T-helper 2 cell treated with Interferon-gamma antibody and Interleukin-4, amounts not matched to agents 5 μg/mL and 100 μg/mL, for 36 hours (primary cell): ENCODE results near the gene CYB5RL.
"Not testable (repeated sequence)": the region's sequence is repeated elsewhere in the genome, so short reads cannot be mapped to it uniquely, and the experiment has no call there.

Experiments used
- DNase-seq: peaks from one replicate; pipeline ENCODE4 v3.0.0; 2021; ENCODE audit warnings: low spot score
- H3K27ac Mint-ChIP-seq: one replicate; pipeline ENCODE4 v1.8.0; 2021; ENCODE audit warnings: mild to moderate bottlenecking, mixed read lengths
- H3K27me3 Mint-ChIP-seq: one replicate; pipeline ENCODE4 v1.8.0; 2021; ENCODE audit warnings: low read depth, mixed read lengths
- H3K36me3 Mint-ChIP-seq: one replicate; pipeline ENCODE4 v1.8.0; 2021; ENCODE audit warnings: low read depth, mixed read lengths
- H3K4me1 Mint-ChIP-seq: one replicate; pipeline ENCODE4 v1.8.0; 2021; ENCODE audit warnings: low read depth, mixed read lengths
- H3K4me3 Mint-ChIP-seq: one replicate; pipeline ENCODE4 v1.8.0; 2022; ENCODE audit warnings: mild to moderate bottlenecking, moderate library complexity, mixed read lengths
- H3K9me3 Mint-ChIP-seq: one replicate; pipeline ENCODE4 v1.8.0; 2021; ENCODE audit warnings: mixed read lengths

CYB5RL gene

GRCh38 chr1:54234284-54234683, 34.5 kb upstream of the CYB5RL start:
- H3K4me3 Mint-ChIP-seq = no peak overlapping the region
- H3K27me3 Mint-ChIP-seq = no peaks in the 10 kb centered on the region
- no peak for DNase-seq
- H3K36me3 Mint-ChIP-seq = peaks cover 34% of the 10 kb centered on the region
- peaks cover 21% of the 10 kb centered on the region for H3K4me1 Mint-ChIP-seq
- H3K27ac Mint-ChIP-seq = no peak overlapping the region
- H3K9me3 Mint-ChIP-seq = no peaks in the 10 kb centered on the region

GRCh38 chr1:54233196-54233595, 33.4 kb upstream of the CYB5RL start:
- Mint-ChIP-seq H3K36me3 (peaks cover 31% of the 10 kb centered on the region), H3K4me1 (peaks cover 26% of the 10 kb centered on the region)
- H3K27ac Mint-ChIP-seq, H3K27me3 Mint-ChIP-seq, H3K9me3 Mint-ChIP-seq, H3K4me3 Mint-ChIP-seq, DNase-seq: not testable (repeated sequence)

GRCh38 chr1:54230507-54231339, 30.9 kb upstream of the CYB5RL start:
- Mint-ChIP-seq H3K27me3 (no peaks in the 10 kb centered on the region), H3K4me1 (peaks cover 33% of the 10 kb centered on the region), H3K4me3 (peak overlapping the region; percentile 69), H3K27ac (peak overlapping the region; percentile 52), H3K9me3 (no peaks in the 10 kb centered on the region), H3K36me3 (peaks cover 22% of the 10 kb centered on the region)
- peak; percentile 79 for DNase-seq

GRCh38 chr1:54229281-54229891, 29.6 kb upstream of the CYB5RL start:
- peaks cover 30% of the 10 kb centered on the region for H3K4me1 Mint-ChIP-seq
- H3K36me3 Mint-ChIP-seq = peaks cover 22% of the 10 kb centered on the region
- no peaks in the 10 kb centered on the region for H3K9me3 Mint-ChIP-seq
- no peaks in the 10 kb centered on the region for H3K27me3 Mint-ChIP-seq
- H3K27ac Mint-ChIP-seq = peak overlapping the region; percentile 46
- H3K4me3 Mint-ChIP-seq = peak overlapping the region; percentile 81
- DNase-seq = peak; percentile 75

DNA sequence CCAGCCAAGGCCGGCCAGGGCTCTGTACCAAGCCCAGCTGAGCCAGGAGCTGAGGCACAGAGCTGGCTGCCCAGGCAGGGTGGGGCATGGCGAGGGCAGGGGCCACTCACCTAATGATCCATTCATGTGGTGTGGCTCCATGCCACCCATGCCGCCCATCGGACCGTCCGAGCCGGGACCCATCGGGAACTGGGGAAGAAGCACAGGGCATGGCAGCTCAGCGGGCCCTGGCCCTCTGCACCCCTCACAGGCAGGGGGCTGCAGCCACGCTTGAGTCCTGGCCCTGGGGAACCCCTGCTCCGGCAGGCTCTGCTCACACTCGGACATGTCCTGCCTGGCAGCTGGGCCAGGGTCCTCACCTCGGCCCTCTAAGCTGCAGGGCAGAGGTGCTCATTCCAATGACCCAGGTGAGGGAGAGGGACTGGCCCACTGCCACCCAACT, 28.8 kb upstream of the CYB5RL start:
- no peak for DNase-seq
- Mint-ChIP-seq H3K9me3 (no peaks in the 10 kb centered on the region), H3K4me3 (peak overlapping the region; percentile 81), H3K27ac (no peak overlapping the region), H3K36me3 (peaks cover 21% of the 10 kb centered on the region), H3K4me1 (peaks cover 30% of the 10 kb centered on the region), H3K27me3 (no peaks in the 10 kb centered on the region)

GRCh38 chr1:54227891-54228310, 28.1 kb upstream of the CYB5RL start:
- peak overlapping the region; percentile 31 for H3K27ac Mint-ChIP-seq
- peaks cover 22% of the 10 kb centered on the region for H3K36me3 Mint-ChIP-seq
- DNase-seq = no peak
- H3K9me3 Mint-ChIP-seq = no peaks in the 10 kb centered on the region
- H3K4me3 Mint-ChIP-seq = no peak overlapping the region
- H3K4me1 Mint-ChIP-seq = peaks cover 30% of the 10 kb centered on the region
- no peaks in the 10 kb centered on the region for H3K27me3 Mint-ChIP-seq

- Mint-ChIP-seq H3K36me3 (peaks cover 22% of the 10 kb centered on the region), H3K27me3 (no peaks in the 10 kb centered on the region), H3K27ac (no peak overlapping the region), H3K4me1 (peaks cover 30% of the 10 kb centered on the region), H3K9me3 (no peaks in the 10 kb centered on the region), H3K4me3 (no peak overlapping the region)
- no peak for DNase-seq
Measured at GRCh38 chr1:54227091-54227602, 27.3 kb upstream of the CYB5RL start.

DNA sequence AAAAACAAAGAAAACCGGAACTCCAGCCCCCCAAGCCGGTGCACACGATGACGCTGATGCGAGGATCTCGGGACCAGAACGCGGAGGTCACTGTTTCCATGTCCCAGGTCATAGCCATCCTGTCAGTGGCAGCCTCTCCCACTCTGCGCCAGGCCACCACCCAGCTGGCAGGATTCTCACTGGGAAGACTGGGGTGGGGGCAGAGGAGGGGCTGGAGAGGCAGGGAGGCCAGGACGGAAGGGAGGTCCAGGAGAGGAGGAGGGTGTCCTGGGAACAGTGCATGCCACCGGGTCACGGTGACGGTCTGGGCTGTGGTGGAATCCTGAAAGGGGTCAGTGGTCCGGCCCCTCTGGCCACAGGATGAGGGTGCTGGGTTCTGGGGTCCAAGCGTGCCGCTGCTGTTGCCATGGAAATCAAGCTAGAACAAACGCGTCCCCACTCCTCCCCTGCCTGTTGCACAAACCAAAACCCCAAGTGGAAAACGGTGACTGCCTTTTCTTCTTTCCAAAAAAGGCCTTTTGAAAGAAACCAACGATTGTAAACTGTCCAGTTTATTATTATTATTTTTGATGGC, 26.2 kb upstream of the CYB5RL start:
- no peak for DNase-seq
- Mint-ChIP-seq H3K4me1 (peaks cover 26% of the 10 kb centered on the region), H3K9me3 (no peaks in the 10 kb centered on the region), H3K4me3 (no peak overlapping the region), H3K27ac (no peak overlapping the region), H3K27me3 (no peaks in the 10 kb centered on the region), H3K36me3 (peaks cover 22% of the 10 kb centered on the region)

- Mint-ChIP-seq H3K9me3 (no peaks in the 10 kb centered on the region), H3K27me3 (no peaks in the 10 kb centered on the region)
- DNase-seq = no peak
Measured at GRCh38 chr1:54225378-54225777, 25.5 kb upstream of the CYB5RL start.

GRCh38 chr1:54224233-54224632, 24.4 kb upstream of the CYB5RL start:
- Mint-ChIP-seq H3K4me1 (peaks cover 12% of the 10 kb centered on the region), H3K27me3 (no peaks in the 10 kb centered on the region), H3K9me3 (no peaks in the 10 kb centered on the region), H3K4me3 (no peak overlapping the region), H3K36me3 (peaks cover 22% of the 10 kb centered on the region), H3K27ac (peak overlapping the region; percentile 23)
- no peak for DNase-seq

More at GRCh38 chr1:54225378-54225777, 25.5 kb upstream of the CYB5RL start:
- Mint-ChIP-seq H3K27ac (peak overlapping the region; percentile 55), H3K4me1 (peaks cover 19% of the 10 kb centered on the region), H3K36me3 (peaks cover 22% of the 10 kb centered on the region), H3K4me3 (no peak overlapping the region)

- H3K27ac Mint-ChIP-seq = peak overlapping the region; percentile 23
- peaks cover 9% of the 10 kb centered on the region for H3K4me1 Mint-ChIP-seq
- no peaks in the 10 kb centered on the region for H3K27me3 Mint-ChIP-seq
- peaks cover 24% of the 10 kb centered on the region for H3K36me3 Mint-ChIP-seq
- no peak for DNase-seq
- no peaks in the 10 kb centered on the region for H3K9me3 Mint-ChIP-seq
- no peak overlapping the region for H3K4me3 Mint-ChIP-seq
Measured at GRCh38 chr1:54223441-54224202, 23.8 kb upstream of the CYB5RL start.

DNA sequence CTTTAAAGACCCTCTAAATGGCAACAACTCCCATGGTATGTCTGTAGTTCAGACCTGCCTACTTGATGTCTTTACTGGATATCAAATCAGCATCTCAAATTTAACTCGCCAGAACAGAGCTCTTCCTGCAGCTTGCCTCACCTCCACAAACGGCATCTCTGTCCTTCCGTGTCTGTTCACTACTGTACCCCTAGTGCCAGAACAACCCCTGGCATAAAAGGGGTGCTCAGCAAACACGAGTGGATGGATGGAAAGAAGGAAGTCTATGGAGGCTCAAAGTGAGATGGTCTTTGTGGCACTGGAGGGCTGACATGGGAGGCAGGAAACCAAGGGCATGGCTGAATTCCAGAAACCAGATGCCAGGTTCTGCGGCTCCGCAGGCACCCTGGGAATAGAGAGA, 22.9 kb upstream of the CYB5RL start:
- DNase-seq = no peak
- H3K27me3 Mint-ChIP-seq = no peaks in the 10 kb centered on the region
- no peak overlapping the region for H3K4me3 Mint-ChIP-seq
- peaks cover 3% of the 10 kb centered on the region for H3K4me1 Mint-ChIP-seq
- peak overlapping the region; percentile 45 for H3K27ac Mint-ChIP-seq
- H3K36me3 Mint-ChIP-seq = peaks cover 32% of the 10 kb centered on the region
- H3K9me3 Mint-ChIP-seq = no peaks in the 10 kb centered on the region

DNA sequence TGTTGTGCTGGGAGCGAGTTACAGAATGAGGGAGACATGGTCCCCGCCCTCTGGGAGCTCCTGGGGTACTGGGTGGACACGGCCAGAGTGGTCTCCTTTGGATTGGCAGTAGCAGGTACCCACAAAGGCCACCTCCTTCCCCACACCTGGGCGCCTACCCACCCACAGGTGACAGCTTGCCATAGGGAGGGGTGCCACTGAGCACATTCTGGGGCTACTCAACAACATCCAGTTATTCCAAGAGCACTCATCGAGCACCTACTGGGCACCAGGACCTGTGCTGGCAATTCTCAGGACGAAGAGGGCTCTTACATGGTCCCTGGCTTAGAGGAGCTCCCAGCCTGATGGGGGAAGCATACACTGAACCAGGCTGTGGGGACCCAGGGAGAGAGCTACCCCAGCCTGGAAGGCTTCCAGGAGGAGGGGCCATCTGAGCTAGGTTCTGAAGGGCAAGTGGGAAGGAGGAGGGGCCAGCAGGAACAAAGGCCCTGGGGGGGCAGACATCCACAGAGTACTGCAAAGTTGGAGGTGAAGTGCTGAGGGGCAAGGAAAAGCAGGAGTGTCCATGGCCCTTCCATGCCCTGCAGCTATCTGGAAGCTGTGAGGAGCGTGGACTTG, 22.1 kb upstream of the CYB5RL start:
- peaks cover 37% of the 10 kb centered on the region for H3K36me3 Mint-ChIP-seq
- H3K9me3 Mint-ChIP-seq = no peaks in the 10 kb centered on the region
- no peak overlapping the region for H3K4me3 Mint-ChIP-seq
- no peak for DNase-seq
- H3K27ac Mint-ChIP-seq = peak overlapping the region; percentile 41
- no peaks in the 10 kb centered on the region for H3K4me1 Mint-ChIP-seq
- no peaks in the 10 kb centered on the region for H3K27me3 Mint-ChIP-seq
